ENCODE measurements around the gene ITGA2.

ITGA2 gene

DNA sequence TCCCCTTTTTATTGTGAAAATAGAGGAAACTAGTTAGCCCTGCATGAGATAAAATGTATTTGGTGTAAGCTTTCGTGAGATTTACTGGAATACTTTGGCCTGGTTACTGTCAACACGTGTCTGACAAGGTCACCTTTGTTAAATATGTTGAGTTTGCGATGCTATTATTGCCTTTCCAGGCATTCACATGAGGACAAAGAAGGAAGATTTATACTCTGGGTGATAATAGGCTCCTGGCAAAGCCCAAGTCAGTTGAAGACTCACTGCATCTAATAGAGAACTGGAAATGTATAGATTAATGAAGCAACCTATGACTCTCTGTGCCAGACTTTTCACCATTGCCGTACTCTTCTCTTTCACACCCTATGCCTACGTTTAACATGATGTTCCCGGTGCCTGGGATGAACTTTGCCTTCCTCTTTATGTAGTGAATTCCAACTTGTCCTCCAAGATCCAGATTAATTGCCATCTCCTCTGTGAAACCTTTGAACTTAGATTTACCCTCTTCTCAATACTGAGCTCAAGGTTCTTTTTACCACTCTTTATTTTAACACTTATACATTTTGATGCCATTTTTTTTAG is 33.9 kb downstream of the ITGA2 start:
- in situ Hi-C loops (cut with HindIII; ENCODE audit: low sequenced_read_pairs) = no loop called here
- TF ChIP-seq, protein P1, sequence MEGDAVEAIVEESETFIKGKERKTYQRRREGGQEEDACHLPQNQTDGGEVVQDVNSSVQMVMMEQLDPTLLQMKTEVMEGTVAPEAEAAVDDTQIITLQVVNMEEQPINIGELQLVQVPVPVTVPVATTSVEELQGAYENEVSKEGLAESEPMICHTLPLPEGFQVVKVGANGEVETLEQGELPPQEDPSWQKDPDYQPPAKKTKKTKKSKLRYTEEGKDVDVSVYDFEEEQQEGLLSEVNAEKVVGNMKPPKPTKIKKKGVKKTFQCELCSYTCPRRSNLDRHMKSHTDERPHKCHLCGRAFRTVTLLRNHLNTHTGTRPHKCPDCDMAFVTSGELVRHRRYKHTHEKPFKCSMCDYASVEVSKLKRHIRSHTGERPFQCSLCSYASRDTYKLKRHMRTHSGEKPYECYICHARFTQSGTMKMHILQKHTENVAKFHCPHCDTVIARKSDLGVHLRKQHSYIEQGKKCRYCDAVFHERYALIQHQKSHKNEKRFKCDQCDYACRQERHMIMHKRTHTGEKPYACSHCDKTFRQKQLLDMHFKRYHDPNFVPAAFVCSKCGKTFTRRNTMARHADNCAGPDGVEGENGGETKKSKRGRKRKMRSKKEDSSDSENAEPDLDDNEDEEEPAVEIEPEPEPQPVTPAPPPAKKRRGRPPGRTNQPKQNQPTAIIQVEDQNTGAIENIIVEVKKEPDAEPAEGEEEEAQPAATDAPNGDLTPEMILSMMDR (IDR thresholded peaks at IDR 0.05; ENCODE audit: low read depth, low read length) = no peak
- no peak for DNase-seq (ENCODE audit: low read depth, low spot score)
- no peak overlapping the region for H3K4me3 ChIP-seq (ENCODE audit: low read depth, low read length)

DNA sequence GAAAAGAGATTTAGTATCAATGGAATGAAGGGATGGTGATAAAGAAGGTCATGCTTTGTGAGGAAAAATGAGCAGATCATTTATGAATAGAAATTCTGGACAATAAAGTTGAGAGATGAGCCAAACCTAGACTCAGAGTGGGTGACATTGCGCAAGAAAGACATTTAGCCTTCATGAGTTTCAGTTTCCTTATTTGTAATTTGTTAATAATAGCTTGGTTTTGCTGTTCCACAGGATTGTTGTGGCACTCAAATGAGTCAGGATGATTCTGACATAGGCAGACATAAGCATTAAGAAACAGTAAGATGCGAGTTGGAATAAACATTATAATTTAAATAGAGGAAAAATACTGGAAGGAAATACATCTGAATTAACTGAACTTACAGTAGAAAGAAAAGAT is 34.8 kb downstream of the ITGA2 start:
- H3K4me3 ChIP-seq (ENCODE audit: low read depth, low read length) = no peak overlapping the region
- in situ Hi-C loops (cut with HindIII; ENCODE audit: low sequenced_read_pairs) = no loop called here
- peak; percentile 72 for DNase-seq (ENCODE audit: low read depth, low spot score)
- TF ChIP-seq, protein P1 (IDR thresholded peaks at IDR 0.05; ENCODE audit: low read depth, low read length) = no peak

DNA sequence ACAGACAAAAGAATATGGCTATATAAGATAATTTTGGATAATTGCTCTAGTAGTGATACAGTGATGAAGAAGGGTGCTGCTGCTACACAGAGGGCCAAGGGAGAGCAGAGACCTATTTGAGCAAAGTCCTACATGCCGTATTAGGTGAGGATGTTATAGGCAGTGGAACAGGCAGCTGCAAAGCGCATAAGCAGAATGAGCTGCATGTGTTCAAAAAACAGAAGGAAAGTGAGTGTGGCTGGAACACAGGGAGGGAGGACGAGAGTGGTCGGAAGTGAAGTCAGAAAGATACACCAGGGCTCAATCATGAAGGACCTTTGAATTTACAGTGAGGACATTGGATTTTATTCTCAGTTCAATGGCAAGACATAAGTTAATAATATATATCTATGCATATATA is 35.4 kb downstream of the ITGA2 start:
- in situ Hi-C loops (cut with HindIII; ENCODE audit: low sequenced_read_pairs) = no loop called here
- TF ChIP-seq, protein P1 (IDR thresholded peaks at IDR 0.05; ENCODE audit: low read depth, low read length) = no peak
- no peak overlapping the region for H3K4me3 ChIP-seq (ENCODE audit: low read depth, low read length)
- no peak for DNase-seq (ENCODE audit: low read depth, low spot score)

DNA sequence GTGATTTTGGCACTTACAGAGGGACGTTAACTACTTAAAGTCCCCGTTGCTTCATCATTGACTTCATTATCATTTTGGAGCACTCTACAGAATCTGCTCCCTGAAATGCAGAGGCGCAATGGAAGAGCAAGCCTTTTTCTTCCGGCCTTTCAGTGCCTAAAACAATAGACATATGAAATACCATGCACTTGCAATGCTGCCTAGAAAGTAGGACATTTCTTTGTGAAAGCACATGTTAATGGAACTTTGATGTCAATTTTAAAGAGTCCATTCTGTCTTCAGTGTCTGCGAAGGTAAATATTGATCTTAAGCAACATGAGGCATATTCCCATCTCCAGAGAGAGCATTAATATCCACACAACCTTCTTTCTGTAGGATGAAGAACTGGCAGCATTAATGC is 36.3 kb downstream of the ITGA2 start:
- TF ChIP-seq, protein P1 (IDR thresholded peaks at IDR 0.05; ENCODE audit: low read depth, low read length) = no peak
- in situ Hi-C loops (cut with HindIII; ENCODE audit: low sequenced_read_pairs) = no loop called here
- no peak overlapping the region for H3K4me3 ChIP-seq (ENCODE audit: low read depth, low read length)
- no peak for DNase-seq (ENCODE audit: low read depth, low spot score)

DNA sequence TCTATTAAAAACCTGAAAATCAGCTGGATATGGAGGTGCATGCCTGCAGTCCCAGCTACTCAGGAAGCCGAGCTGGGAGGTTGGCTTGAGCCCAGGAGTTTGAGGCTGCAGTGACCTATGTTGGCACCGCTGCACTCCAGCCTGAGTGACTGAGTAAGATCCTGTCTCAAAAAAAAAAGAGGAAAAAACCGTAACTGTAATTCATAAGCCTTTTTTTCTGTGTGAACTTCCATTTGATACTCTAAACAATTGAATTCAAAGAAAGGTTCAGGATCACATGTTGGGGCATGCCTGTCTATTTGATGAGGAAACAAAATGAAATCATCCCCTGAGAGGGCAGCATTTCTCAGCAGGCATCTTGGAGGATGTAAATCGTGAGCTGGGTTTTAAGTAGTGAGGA is 38.8 kb downstream of the ITGA2 start:
- in situ Hi-C loops (cut with HindIII; ENCODE audit: low sequenced_read_pairs) = no loop called here
- H3K4me3 ChIP-seq (ENCODE audit: low read depth, low read length) = no peak overlapping the region
- peak; percentile 70 for DNase-seq (ENCODE audit: low read depth, low spot score)
- TF ChIP-seq, protein P1 (IDR thresholded peaks at IDR 0.05; ENCODE audit: low read depth, low read length) = no peak

DNA sequence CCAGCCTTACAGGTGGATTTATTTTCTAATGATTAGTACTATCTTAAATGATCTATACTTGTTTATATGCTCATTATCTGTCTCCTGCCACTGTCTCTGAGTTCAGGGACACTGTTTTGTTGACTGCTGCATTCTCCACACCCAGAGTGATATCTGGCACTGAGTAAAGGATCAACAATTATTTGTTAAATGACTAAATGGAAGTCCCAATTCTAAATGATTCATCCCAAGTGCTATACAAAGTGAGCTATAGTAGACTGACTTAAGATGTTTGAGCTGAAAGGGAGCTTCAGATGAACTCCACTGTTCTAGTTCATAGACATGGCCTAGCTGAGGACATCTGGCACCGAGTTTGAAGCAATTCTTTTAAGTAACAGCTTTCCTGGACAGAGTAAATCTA is 40.5 kb downstream of the ITGA2 start:
- in situ Hi-C loops (cut with HindIII; ENCODE audit: low sequenced_read_pairs) = no loop called here
- H3K4me3 ChIP-seq (ENCODE audit: low read depth, low read length) = no peak overlapping the region
- TF ChIP-seq, protein P1 (IDR thresholded peaks at IDR 0.05; ENCODE audit: low read depth, low read length) = no peak
- no peak for DNase-seq (ENCODE audit: low read depth, low spot score)

DNA sequence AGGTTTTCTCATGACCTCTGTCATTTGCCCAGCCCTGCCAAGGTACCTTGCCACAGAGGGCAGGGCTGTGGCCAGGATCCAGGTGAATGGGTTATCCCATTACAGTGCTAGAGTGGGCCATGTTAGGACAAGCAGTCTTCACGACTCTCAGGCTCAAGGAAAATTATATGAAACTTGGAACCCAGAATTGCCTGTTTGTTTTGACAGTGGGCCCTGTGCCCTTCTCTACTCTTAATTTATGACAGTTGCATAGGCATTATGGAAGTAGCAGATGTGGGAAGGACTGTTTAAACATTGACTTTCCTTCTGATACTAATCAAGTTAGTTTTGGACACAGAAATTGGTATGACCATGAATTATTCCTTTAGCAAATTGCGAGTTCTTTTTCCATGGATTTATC is 41.7 kb downstream of the ITGA2 start:
- in situ Hi-C loops (cut with HindIII; ENCODE audit: low sequenced_read_pairs) = no loop called here

More for the DNA sequence above, 41.7 kb downstream of the ITGA2 start:
- TF ChIP-seq, protein P1 (IDR thresholded peaks at IDR 0.05; ENCODE audit: low read depth, low read length) = no peak
- H3K4me3 ChIP-seq (ENCODE audit: low read depth, low read length) = no peak overlapping the region
- no peak for DNase-seq (ENCODE audit: low read depth, low spot score)
